Caco-2 (cell line): Measurements from ENCODE around the gene PGM2L1. TPM values are rescaled to one million over a fixed set of nuclear protein-coding genes. Genes with fewer than 3 reads are reported as not detected.

ENCODE experiments used
- BruUV-seq: library from RNA; stranded (reverse); fragments of 400-500 nt; replicated peaks from 2 replicates; lab custom pipeline; 2021; lab: Mats Ljungman, UMichigan
- CTCF ChIA-PET: fragments of 300-600 bp; sonication (Branson Sonifier 250); formaldehyde crosslinking; loops from one replicate; lab custom pipeline; 2022; ENCODE audit warnings: antibody characterized with exemption; lab: Charles Lee
- POLR2A ChIA-PET: fragments of 300-600 bp; sonication (Branson Sonifier 250); formaldehyde crosslinking; loops from one replicate; lab custom pipeline; 2022; ENCODE audit warnings: antibody characterized with exemption; lab: Charles Lee
- DNase-seq, 2 experiments: peaks; one replicate each; pipeline versions ENCODE4 v3.0.0 to v3.0.0-alpha.2; 2020 to 2022
- H3K27me3 ChIP-seq: replicated peaks from 2 replicates; pipeline ENCODE4 v1.6.0; 2011; ENCODE audit warnings: low read length; ENCODE audit not compliant: control insufficient read depth, insufficient read depth
- H3K36me3 ChIP-seq: 2 replicates; pipeline ENCODE4 v1.5.1; 2011; ENCODE audit warnings: low read length; ENCODE audit not compliant: control insufficient read depth, insufficient read depth
- H3K4me1 ChIP-seq: fragments of 250-450 bp; sonication (Bioruptor Pico); 2 replicates; pipeline ENCODE4 v1.5.1; 2020; ENCODE audit warnings: mild to moderate bottlenecking
- H3K4me3 ChIP-seq: 2 replicates; pipeline ENCODE4 v1.5.1; 2011; ENCODE audit warnings: low read depth, mild to moderate bottlenecking, control low read depth, low read length
- H3K9me3 ChIP-seq: fragments of 250-450 bp; sonication (Bioruptor Pico); 2 replicates; pipeline ENCODE4 v1.5.1; 2020; ENCODE audit warnings: mild to moderate bottlenecking, moderate library complexity
- H3K27ac Mint-ChIP-seq: one replicate; pipeline ENCODE4 v1.8.0; 2022; ENCODE audit warnings: mixed read lengths; ENCODE audit not compliant: unreplicated experiment
- H3K27me3 Mint-ChIP-seq: one replicate; pipeline ENCODE4 v1.8.0; 2022; ENCODE audit warnings: mixed read lengths; ENCODE audit not compliant: insufficient read depth, unreplicated experiment
- H3K36me3 Mint-ChIP-seq: one replicate; pipeline ENCODE4 v1.8.0; 2022; ENCODE audit warnings: mild to moderate bottlenecking, mixed read lengths; ENCODE audit not compliant: insufficient read depth, unreplicated experiment
- H3K4me1 Mint-ChIP-seq: one replicate; pipeline ENCODE4 v1.8.0; 2022; ENCODE audit warnings: low read depth, mixed read lengths; ENCODE audit not compliant: unreplicated experiment
- H3K4me3 Mint-ChIP-seq: one replicate; pipeline ENCODE4 v1.8.0; 2022; ENCODE audit warnings: mild to moderate bottlenecking, moderate library complexity, mixed read lengths; ENCODE audit not compliant: unreplicated experiment
- H3K9me3 Mint-ChIP-seq: one replicate; pipeline ENCODE4 v1.8.0; 2022; ENCODE audit warnings: mixed read lengths; ENCODE audit not compliant: unreplicated experiment
- intact Hi-C: fragments of 100-400 bp; cut with micrococcal nuclease; formaldehyde crosslinking; loops from one replicate; pipeline ENCODE4 v1.10.0; 2022; ENCODE audit not compliant: unreplicated experiment
- total RNA-seq: library from RNA; stranded (reverse); gene quantifications from 2 replicates; pipeline ENCODE4 v1.2.3, GENCODE V29; 2022
- TF ChIP-seq, protein P1 (sequence below), 2 experiments: fragments of 200-600 bp in 1 of 2; IDR thresholded peaks; 1 replicate in 1 of 2; 2 replicates in 1 of 2; pipeline versions ENCODE4 v1.5.1 to v1.8.0; 2011 to 2022; ENCODE audit warnings: antibody characterized with exemption in 1 of 2, control low read depth in 1 of 2, inconsistent platforms in 1 of 2, low read depth in 1 of 2, low read length in 1 of 2, mild to moderate bottlenecking in 1 of 2, moderate library complexity in 1 of 2; ENCODE audit not compliant: insufficient read depth in 1 of 2, severe bottlenecking in 1 of 2, unreplicated experiment in 1 of 2

Gene PGM2L1
- total RNA-seq, 1 experiment from 2014 or later, result 8.0 TPM

GRCh38 chr11:74446532-74446938, 48.3 kb upstream of the PGM2L1 start:
- Histone ChIP-seq H3K36me3 (no peaks in the 10 kb centered on the region), H3K4me3 (no peak overlapping the region), H3K27me3 (no peaks in the 10 kb centered on the region), H3K4me1 (peaks cover 20% of the 10 kb centered on the region), H3K9me3 (no peaks in the 10 kb centered on the region)
- DNase-seq, result no peak
- H3K9me3 Mint-ChIP-seq, result no peaks in the 10 kb centered on the region
- H3K27me3 Mint-ChIP-seq, result no peaks in the 10 kb centered on the region
- intact Hi-C loops, result loop anchor here (5.0 kb wide), 2 partner anchors 134 to 274 kb away; partner anchors contain the start of genes C2CD3, P4HA3 and PPME1
- POLR2A ChIA-PET, result no interaction called here
- H3K4me1 Mint-ChIP-seq, result peaks cover 21% of the 10 kb centered on the region
- no peak overlapping the region for H3K4me3 Mint-ChIP-seq
- TF ChIP-seq, protein P1, sequence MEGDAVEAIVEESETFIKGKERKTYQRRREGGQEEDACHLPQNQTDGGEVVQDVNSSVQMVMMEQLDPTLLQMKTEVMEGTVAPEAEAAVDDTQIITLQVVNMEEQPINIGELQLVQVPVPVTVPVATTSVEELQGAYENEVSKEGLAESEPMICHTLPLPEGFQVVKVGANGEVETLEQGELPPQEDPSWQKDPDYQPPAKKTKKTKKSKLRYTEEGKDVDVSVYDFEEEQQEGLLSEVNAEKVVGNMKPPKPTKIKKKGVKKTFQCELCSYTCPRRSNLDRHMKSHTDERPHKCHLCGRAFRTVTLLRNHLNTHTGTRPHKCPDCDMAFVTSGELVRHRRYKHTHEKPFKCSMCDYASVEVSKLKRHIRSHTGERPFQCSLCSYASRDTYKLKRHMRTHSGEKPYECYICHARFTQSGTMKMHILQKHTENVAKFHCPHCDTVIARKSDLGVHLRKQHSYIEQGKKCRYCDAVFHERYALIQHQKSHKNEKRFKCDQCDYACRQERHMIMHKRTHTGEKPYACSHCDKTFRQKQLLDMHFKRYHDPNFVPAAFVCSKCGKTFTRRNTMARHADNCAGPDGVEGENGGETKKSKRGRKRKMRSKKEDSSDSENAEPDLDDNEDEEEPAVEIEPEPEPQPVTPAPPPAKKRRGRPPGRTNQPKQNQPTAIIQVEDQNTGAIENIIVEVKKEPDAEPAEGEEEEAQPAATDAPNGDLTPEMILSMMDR (IDR thresholded peaks at IDR 0.05; ENCODE audit: insufficient read depth in 1 of 2, low read depth in 1 of 2, low read length in 1 of 2, severe bottlenecking in 1 of 2, unreplicated experiment in 1 of 2), result no peak
- BruUV-seq, result no TSS peak
- CTCF ChIA-PET, result interaction anchor here (0.6 to 5.4 kb wide), 3 partner anchors 34 to 191 kb away, joined by 3 to 77 read pairs (median 4); partner anchors contain the start of gene PGM2L1
- no peak overlapping the region for H3K27ac Mint-ChIP-seq
- H3K36me3 Mint-ChIP-seq, result no peaks in the 10 kb centered on the region

DNA sequence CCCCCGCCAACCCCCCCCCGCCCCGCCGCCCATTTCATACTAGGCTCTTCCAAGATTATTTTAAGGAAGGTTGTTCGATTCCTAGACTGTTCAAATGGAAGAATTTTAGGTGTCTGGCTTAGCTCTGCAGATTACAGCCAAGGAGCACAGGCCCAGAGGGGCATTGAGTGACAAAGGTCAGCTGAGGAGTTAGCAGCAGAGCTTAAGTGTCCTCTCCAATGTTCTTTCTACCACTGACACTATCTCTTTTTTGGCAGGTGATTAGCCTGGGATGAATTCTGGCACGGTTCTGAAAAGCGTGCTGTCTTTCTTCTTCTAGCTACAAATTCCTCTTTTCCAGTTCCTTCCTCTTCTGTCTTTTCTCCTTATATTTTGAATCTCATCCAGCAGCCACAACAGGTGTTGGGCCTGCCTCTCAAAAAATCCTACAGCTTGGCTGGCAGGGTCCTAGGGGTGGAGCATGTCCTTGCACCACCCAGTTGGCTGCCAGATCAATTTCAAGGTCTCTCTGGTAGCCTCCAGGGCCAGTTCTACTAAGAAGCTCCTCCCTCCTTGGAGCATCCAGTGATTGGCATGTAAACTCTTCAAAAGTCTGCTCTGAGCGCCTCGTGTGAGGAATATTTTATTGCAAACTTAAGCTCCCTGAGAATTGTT, 46.1 kb upstream of the PGM2L1 start:
- Mint-ChIP-seq H3K27me3 (no peaks in the 10 kb centered on the region), H3K4me1 (peaks cover 21% of the 10 kb centered on the region), H3K4me3 (no peak overlapping the region), H3K9me3 (no peaks in the 10 kb centered on the region), H3K27ac (no peak overlapping the region), H3K36me3 (no peaks in the 10 kb centered on the region)
- ChIA-PET CTCF (interaction anchor here (1.0 to 1.9 kb wide), 3 partner anchors 9 to 188 kb away, joined by 4 to 10 read pairs (median 7); no protein-coding TSS in a partner anchor), POLR2A (no interaction called here)
- Histone ChIP-seq H3K36me3 (no peaks in the 10 kb centered on the region), H3K9me3 (peaks cover 8% of the 10 kb centered on the region), H3K27me3 (no peaks in the 10 kb centered on the region), H3K4me3 (no peak overlapping the region), H3K4me1 (peaks cover 20% of the 10 kb centered on the region)
- no peak for DNase-seq
- BruUV-seq, result no TSS peak
- intact Hi-C loops, result no loop called here
- TF ChIP-seq, protein P1 (IDR thresholded peaks at IDR 0.05; ENCODE audit: insufficient read depth in 1 of 2, low read depth in 1 of 2, low read length in 1 of 2, severe bottlenecking in 1 of 2, unreplicated experiment in 1 of 2), result no peak

- intact Hi-C loops, result no loop called here
- H3K4me3 Mint-ChIP-seq, result no peak overlapping the region
- H3K36me3 Mint-ChIP-seq, result no peaks in the 10 kb centered on the region
- POLR2A ChIA-PET, result interaction anchor here (0.6 kb wide), 1 partner anchor 53 kb away, joined by 4 read pairs; no protein-coding TSS in a partner anchor
- no peaks in the 10 kb centered on the region for H3K36me3 ChIP-seq
- H3K4me1 Mint-ChIP-seq, result peaks cover 21% of the 10 kb centered on the region
- CTCF ChIA-PET, result interaction anchor here (1.0 to 1.6 kb wide), 8 partner anchors 10 to 187 kb away, joined by 3 to 10 read pairs (median 4); partner anchors contain the start of genes LIPT2 and PGM2L1
- peak in 1 of 2 experiments; percentile 57 for DNase-seq
- H3K4me1 ChIP-seq, result peaks cover 19% of the 10 kb centered on the region
- H3K4me3 ChIP-seq, result no peak overlapping the region
- no peak overlapping the region for H3K27ac Mint-ChIP-seq
- TF ChIP-seq, protein P1 (IDR thresholded peaks at IDR 0.05; ENCODE audit: insufficient read depth in 1 of 2, low read depth in 1 of 2, low read length in 1 of 2, severe bottlenecking in 1 of 2, unreplicated experiment in 1 of 2), result no peak
- H3K9me3 Mint-ChIP-seq, result no peaks in the 10 kb centered on the region
- H3K27me3 Mint-ChIP-seq, result no peaks in the 10 kb centered on the region
- H3K9me3 ChIP-seq, result peaks cover 8% of the 10 kb centered on the region
- no TSS peak for BruUV-seq
- H3K27me3 ChIP-seq, result no peaks in the 10 kb centered on the region
Measured at GRCh38 chr11:74443071-74443864, 45.0 kb upstream of the PGM2L1 start.
